DOHH2 (cell line): ENCODE results near the gene ITGB7.

Source experiments
- H3F3A ChIP-seq: fragments of 200-600 bp; sonication (generic), shearing (Covaris generic); 2 replicates; pipeline ENCODE4 v1.6.0; 2016; ENCODE audit warnings: antibody characterized with exemption, mild to moderate bottlenecking; ENCODE audit not compliant: control insufficient read depth, insufficient read depth
- H3K27ac ChIP-seq: fragments of 200-600 bp; sonication (generic); 2 replicates; pipeline ENCODE4 v1.5.1; 2014; ENCODE audit warnings: low read depth, mild to moderate bottlenecking, low read length, moderate library complexity
- H3K27me3 ChIP-seq: fragments of 200-600 bp; sonication (generic); 2 replicates; pipeline ENCODE4 v1.6.1; 2014; ENCODE audit warnings: mild to moderate bottlenecking, low read length, mixed read lengths; ENCODE audit not compliant: control insufficient read depth
- H3K36me3 ChIP-seq: fragments of 200-600 bp; sonication (generic); 2 replicates; pipeline ENCODE4 v1.6.1; 2014; ENCODE audit warnings: mild to moderate bottlenecking, low read length, moderate library complexity, mixed read lengths; ENCODE audit not compliant: control insufficient read depth
- H3K4me1 ChIP-seq: fragments of 200-600 bp; sonication (generic); 2 replicates; pipeline ENCODE4 v1.6.1; 2014; ENCODE audit warnings: mild to moderate bottlenecking, low read length, mixed read lengths; ENCODE audit not compliant: control insufficient read depth
- H3K4me2 ChIP-seq: fragments of 200-600 bp; sonication (generic); 2 replicates; pipeline ENCODE4 v1.6.0; 2014; ENCODE audit warnings: mild to moderate bottlenecking, low read length, moderate library complexity
- H3K4me3 ChIP-seq: fragments of 200-600 bp; sonication (generic); 2 replicates; pipeline ENCODE4 v1.5.1; 2014; ENCODE audit warnings: mild to moderate bottlenecking, low read length, mixed read lengths
- H3K79me2 ChIP-seq: fragments of 200-600 bp; sonication (generic); 2 replicates; pipeline ENCODE4 v1.6.1; 2014; ENCODE audit warnings: mild to moderate bottlenecking, low read length, mixed read lengths; ENCODE audit not compliant: control insufficient read depth
- H3K9me2 ChIP-seq: fragments of 200-600 bp; sonication (generic); replicated peaks from 2 replicates; pipeline ENCODE4 v1.6.1; 2014; ENCODE audit warnings: mild to moderate bottlenecking, low read length, mixed read lengths; ENCODE audit not compliant: control insufficient read depth
- H3K9me3 ChIP-seq: fragments of 200-600 bp; sonication (generic); 2 replicates; pipeline ENCODE4 v1.6.1; 2014; ENCODE audit warnings: antibody characterized with exemption, low read length, mixed read lengths; ENCODE audit not compliant: control insufficient read depth, insufficient read depth
- H4K20me1 ChIP-seq: fragments of 200-600 bp; sonication (generic); 2 replicates; pipeline ENCODE4 v1.6.0; 2014; ENCODE audit warnings: low read depth, mild to moderate bottlenecking, antibody characterized with exemption, low read length, moderate library complexity; ENCODE audit not compliant: control insufficient read depth, insufficient read depth
- CTCF ChIP-seq: fragments of 200-600 bp; sonication (generic); IDR thresholded peaks from one replicate; pipeline ENCODE4 v1.5.1; 2014; ENCODE audit warnings: antibody characterized with exemption, mild to moderate bottlenecking, low read depth, low read length; ENCODE audit not compliant: poor library complexity, severe bottlenecking
- EZH2phosphoT487 ChIP-seq: fragments of 200-600 bp; sonication (generic); IDR thresholded peaks from 2 replicates; pipeline ENCODE4 v1.6.1; 2017; ENCODE audit warnings: borderline replicate concordance, mild to moderate bottlenecking, antibody characterized with exemption, low read length, moderate library complexity, mixed read lengths

ITGB7 gene

GRCh38 chr12:53191885-53192530 lies 15.0 kb downstream of the ITGB7 start:
- peaks cover 69% of the 10 kb centered on the region for H3K36me3 ChIP-seq
- H4K20me1 ChIP-seq, result no peaks in the 10 kb centered on the region

GRCh38 chr12:53191096-53191884 lies 15.8 kb downstream of the ITGB7 start:
- Histone ChIP-seq H3K36me3 (peaks cover 69% of the 10 kb centered on the region), H3K9me2 (no peaks in the 10 kb centered on the region), H3K4me1 (peaks cover 4% of the 10 kb centered on the region; the same call in 1 of the 2 replicates), H3K4me3 (no peak overlapping the region), H3K79me2 (no peaks in the 10 kb centered on the region), H3K27ac (no peak overlapping the region), H4K20me1 (no peaks in the 10 kb centered on the region), H3K9me3 (no peaks in the 10 kb centered on the region), H3K27me3 (no peaks in the 10 kb centered on the region), H3F3A (peaks cover 10% of the 10 kb centered on the region), H3K4me2 (no peak overlapping the region)
- TF ChIP-seq EZH2phosphoT487, result no peak
- TF ChIP-seq CTCF, result no peak

More at GRCh38 chr12:53191885-53192530, 15.0 kb downstream of the ITGB7 start:
- TF ChIP-seq CTCF, result no peak
- no peaks in the 10 kb centered on the region for H3K27me3 ChIP-seq
- no peak overlapping the region for H3K27ac ChIP-seq
- no peak overlapping the region for H3K4me2 ChIP-seq
- H3K79me2 ChIP-seq, result no peaks in the 10 kb centered on the region
- H3F3A ChIP-seq, result peaks cover 10% of the 10 kb centered on the region
- H3K4me1 ChIP-seq, result peaks cover 7% of the 10 kb centered on the region
- no peak overlapping the region for H3K4me3 ChIP-seq
- H3K9me2 ChIP-seq, result no peaks in the 10 kb centered on the region
- H3K9me3 ChIP-seq, result no peaks in the 10 kb centered on the region

- TF ChIP-seq EZH2phosphoT487 (no peak), CTCF (peak; percentile 79)
- H4K20me1 ChIP-seq, result no peaks in the 10 kb centered on the region
- H3K9me3 ChIP-seq, result no peaks in the 10 kb centered on the region
- H3K36me3 ChIP-seq, result peaks cover 78% of the 10 kb centered on the region
- peaks cover 4% of the 10 kb centered on the region; the same call in 1 of the 2 replicates for H3K4me1 ChIP-seq
- H3K27me3 ChIP-seq, result no peaks in the 10 kb centered on the region
- H3K9me2 ChIP-seq, result no peaks in the 10 kb centered on the region
- no peak overlapping the region for H3K4me2 ChIP-seq
- 0 out of 2 replicates have a peak, but pooled peaks cover under 1% of the 10 kb centered on the region for H3K79me2 ChIP-seq
- no peak overlapping the region for H3K4me3 ChIP-seq
- peaks cover 10% of the 10 kb centered on the region for H3F3A ChIP-seq
- H3K27ac ChIP-seq, result no peak overlapping the region
These were observed 16.8 kb downstream of the ITGB7 start for GRCh38 chr12:53190108-53190729.
